ENCODE data around the gene TMEM145. TPM values are rescaled to one million over a fixed set of nuclear protein-coding genes. Genes with fewer than 3 reads are reported as not detected.
A peak's percentile ranks its signal among the peaks of the same experiment; 100 is the strongest.

Gene TMEM145
- total and polyA plus RNA-seq, 2 donors from 2014 or later, result not detected

DNA sequence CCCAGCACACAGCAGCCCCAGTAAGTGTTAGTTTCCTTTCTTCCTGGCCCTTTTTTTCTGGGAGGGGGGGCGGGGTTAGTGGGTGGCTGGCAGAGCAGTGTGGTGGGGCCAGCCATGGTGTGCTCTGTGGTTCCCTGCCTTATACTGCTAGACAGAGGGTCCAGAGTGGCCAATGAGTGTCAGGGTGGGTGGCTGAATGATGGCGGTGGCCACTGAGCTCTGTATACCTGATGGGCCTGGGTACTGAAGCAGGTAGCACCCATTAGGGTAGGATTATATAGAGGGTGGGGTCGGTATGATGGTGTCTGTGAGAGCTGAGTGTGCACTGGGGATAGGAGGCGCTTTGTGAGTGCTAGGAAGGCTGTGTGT is 30.3 kb upstream of the TMEM145 start:
- intact Hi-C loops (cut with DNase I), result no loop called here
- Histone ChIP-seq H3K27me3 (ENCODE audit: control insufficient read depth, insufficient read depth, low read length) (no peaks in the 10 kb centered on the region), H3K4me3 (ENCODE audit: low read length in 3 of 3) (peak overlapping the region in 2 of 3 donors; percentile 73 to 85), H3K4me1 (ENCODE audit: control insufficient read depth in 2 of 3, insufficient read depth in 2 of 3, low read depth in 1 of 3, low read length in 3 of 3) (peaks cover 10 to 52% (median 50%) of the 10 kb centered on the region in 3 donors), H3K36me3 (ENCODE audit: control insufficient read depth in 2 of 3, insufficient read depth in 3 of 3, low read length in 3 of 3) (peaks cover 0 to 7% (median 6%) of the 10 kb centered on the region in 3 donors), H3K9me3 (ENCODE audit: control insufficient read depth in 2 of 3, insufficient read depth in 1 of 3, low read length in 3 of 3) (no peaks in the 10 kb centered on the region), H3K27ac (ENCODE audit: low read depth in 2 of 2, low read length in 2 of 2) (peak overlapping the region; percentile 95 to 96), H3K9ac (ENCODE audit: low read length in 3 of 3) (peak overlapping the region in 2 of 3 donors; percentile 44 to 79)
- TF ChIP-seq CTCF (IDR thresholded peaks at IDR 0.05; ENCODE audit: borderline replicate concordance, extremely low read depth, insufficient read depth), result no peak
- FAIRE-seq, result no peak
- DNase-seq, result peak in 1 of 5 donors; percentile 68

- DNase-seq, result peak; percentile 97 to 99 (median 98)
Measured at GRCh38 chr19:42283188-42284065, 29.7 kb upstream of the TMEM145 start.

GRCh38 chr19:42284066-42284501 is 29.0 kb upstream of the TMEM145 start:
- H3K36me3 ChIP-seq (ENCODE audit: control insufficient read depth in 2 of 3, insufficient read depth in 3 of 3, low read length in 3 of 3), result peaks cover 0 to 17% (median 12%) of the 10 kb centered on the region in 3 donors
- H3K9me3 ChIP-seq (ENCODE audit: control insufficient read depth in 2 of 3, insufficient read depth in 1 of 3, low read length in 3 of 3), result no peaks in the 10 kb centered on the region
- intact Hi-C loops (cut with DNase I), result no loop called here
- no peaks in the 10 kb centered on the region for H3K27me3 ChIP-seq (ENCODE audit: control insufficient read depth, insufficient read depth, low read length)
- peak overlapping the region; percentile 51 to 76 for H3K27ac ChIP-seq (ENCODE audit: low read depth in 2 of 2, low read length in 2 of 2)
- H3K4me3 ChIP-seq (ENCODE audit: low read length in 3 of 3), result no peak overlapping the region
- FAIRE-seq (no peak), DNase-seq (peak in 3 of 5 donors; percentile 73 to 95 (median 85))
- TF ChIP-seq CTCF (IDR thresholded peaks at IDR 0.05; ENCODE audit: borderline replicate concordance, extremely low read depth, insufficient read depth), result no peak
- H3K9ac ChIP-seq (ENCODE audit: low read length in 3 of 3), result no peak overlapping the region
- H3K4me1 ChIP-seq (ENCODE audit: control insufficient read depth in 2 of 3, insufficient read depth in 2 of 3, low read depth in 1 of 3, low read length in 3 of 3), result peaks cover 10 to 44% (median 41%) of the 10 kb centered on the region in 3 donors

More at GRCh38 chr19:42283188-42284065, 29.7 kb upstream of the TMEM145 start:
- H3K4me1 ChIP-seq (ENCODE audit: control insufficient read depth in 2 of 3, insufficient read depth in 2 of 3, low read depth in 1 of 3, low read length in 3 of 3), result peaks cover 10 to 50% (median 47%) of the 10 kb centered on the region in 3 donors
- peaks cover 0 to 12% (median 10%) of the 10 kb centered on the region in 3 donors for H3K36me3 ChIP-seq (ENCODE audit: control insufficient read depth in 2 of 3, insufficient read depth in 3 of 3, low read length in 3 of 3)
- FAIRE-seq, result no peak
- H3K9me3 ChIP-seq (ENCODE audit: control insufficient read depth in 2 of 3, insufficient read depth in 1 of 3, low read length in 3 of 3), result no peaks in the 10 kb centered on the region
- no peak for TF ChIP-seq CTCF (IDR thresholded peaks at IDR 0.05; ENCODE audit: borderline replicate concordance, extremely low read depth, insufficient read depth)
- no peaks in the 10 kb centered on the region for H3K27me3 ChIP-seq (ENCODE audit: control insufficient read depth, insufficient read depth, low read length)
- H3K9ac ChIP-seq (ENCODE audit: low read length in 3 of 3), result peak overlapping the region; percentile 44 to 79 (median 59)
- intact Hi-C loops (cut with DNase I), result no loop called here
- peak overlapping the region; percentile 62 to 85 (median 73) for H3K4me3 ChIP-seq (ENCODE audit: low read length in 3 of 3)
- H3K27ac ChIP-seq (ENCODE audit: low read depth in 2 of 2, low read length in 2 of 2), result peak overlapping the region; percentile 95 to 96

Data from kidney (tissue), 14 donors.